Mesendoderm (in vitro differentiated cells): ENCODE data around the gene SOX18.
"Not testable (repeated sequence)": the region's sequence is repeated elsewhere in the genome, so short reads cannot be mapped to it uniquely, and the experiment has no call there.

ENCODE experiments used
- DNase-seq: peaks from one replicate; pipeline ENCODE4 v3.0.0; 2013
- H2AK5ac ChIP-seq: 2 replicates; pipeline ENCODE4 v1.6.1; 2013; ENCODE audit warnings: low read length, inconsistent platforms
- H2BK120ac ChIP-seq: 2 replicates; pipeline ENCODE4 v1.6.1; 2013; ENCODE audit warnings: low read depth, mild to moderate bottlenecking, low read length, moderate library complexity, mixed read lengths
- H2BK15ac ChIP-seq: replicated peaks from 2 replicates; pipeline ENCODE4 v1.6.1; 2013; ENCODE audit warnings: low read depth, mild to moderate bottlenecking, moderate library complexity
- H2BK5ac ChIP-seq: 2 replicates; pipeline ENCODE4 v1.6.1; 2013; ENCODE audit warnings: low read length, inconsistent platforms
- H3K18ac ChIP-seq: 2 replicates; pipeline ENCODE4 v1.6.1; 2013; ENCODE audit warnings: mild to moderate bottlenecking, low read length, mixed read lengths
- H3K23ac ChIP-seq: one replicate; pipeline ENCODE4 v1.6.1; 2013; ENCODE audit warnings: low read length
- H3K27ac ChIP-seq: 2 replicates; pipeline ENCODE4 v1.5.1; 2013; ENCODE audit warnings: low read depth, mild to moderate bottlenecking, inconsistent platforms, low read length, moderate library complexity
- H3K27me3 ChIP-seq: 2 replicates; pipeline ENCODE4 v1.6.1; 2013; ENCODE audit warnings: low read length, control low read depth, mild to moderate bottlenecking, inconsistent platforms; ENCODE audit not compliant: insufficient read depth, poor library complexity
- H3K36me3 ChIP-seq: 2 replicates; pipeline ENCODE4 v1.6.1; 2013; ENCODE audit warnings: low read length, inconsistent platforms; ENCODE audit not compliant: control insufficient read depth, insufficient read depth
- H3K4ac ChIP-seq: one replicate; pipeline ENCODE4 v1.6.1; 2013; ENCODE audit warnings: low read depth, mild to moderate bottlenecking, low read length, moderate library complexity
- H3K4me1 ChIP-seq: 2 replicates; pipeline ENCODE4 v1.6.1; 2013; ENCODE audit warnings: low read depth, low read length, inconsistent platforms; ENCODE audit not compliant: control insufficient read depth
- H3K4me2 ChIP-seq: 2 replicates; pipeline ENCODE4 v1.6.1; 2013; ENCODE audit warnings: low read length
- H3K4me3 ChIP-seq: 2 replicates; pipeline ENCODE4 v1.5.1; 2013; ENCODE audit warnings: mild to moderate bottlenecking, low read length
- H3K56ac ChIP-seq: one replicate; pipeline ENCODE4 v1.6.1; 2013; ENCODE audit warnings: low read length
- H3K79me1 ChIP-seq: 2 replicates; pipeline ENCODE4 v1.6.1; 2013; ENCODE audit warnings: low read length, inconsistent platforms
- H3K79me2 ChIP-seq: 2 replicates; pipeline ENCODE4 v1.6.1; 2013; ENCODE audit warnings: mild to moderate bottlenecking, low read length; ENCODE audit not compliant: control insufficient read depth, insufficient read depth
- H3K9ac ChIP-seq: 2 replicates; pipeline ENCODE4 v1.6.1; 2013; ENCODE audit warnings: low read length, inconsistent platforms
- H4K5ac ChIP-seq: one replicate; pipeline ENCODE4 v1.6.1; 2013; ENCODE audit warnings: low read length
- H4K8ac ChIP-seq: one replicate; pipeline ENCODE4 v1.6.1; 2013; ENCODE audit warnings: low read depth, mild to moderate bottlenecking, control low read depth, low read length, moderate library complexity
- WGBS: extraction: QIAGEN DNeasy Blood & Tissue Kit; methylation state at CpG from one replicate; pipeline ENCODE4 v1.1.7; 2013; ENCODE audit warnings: low lambda C conversion rate, missing lambda C conversion rate; ENCODE audit not compliant: insufficient coverage; ENCODE audit errors: extremely low coverage; 5-methylcytosine and 5-hydroxymethylcytosine counted together

The SOX18 gene

DNA sequence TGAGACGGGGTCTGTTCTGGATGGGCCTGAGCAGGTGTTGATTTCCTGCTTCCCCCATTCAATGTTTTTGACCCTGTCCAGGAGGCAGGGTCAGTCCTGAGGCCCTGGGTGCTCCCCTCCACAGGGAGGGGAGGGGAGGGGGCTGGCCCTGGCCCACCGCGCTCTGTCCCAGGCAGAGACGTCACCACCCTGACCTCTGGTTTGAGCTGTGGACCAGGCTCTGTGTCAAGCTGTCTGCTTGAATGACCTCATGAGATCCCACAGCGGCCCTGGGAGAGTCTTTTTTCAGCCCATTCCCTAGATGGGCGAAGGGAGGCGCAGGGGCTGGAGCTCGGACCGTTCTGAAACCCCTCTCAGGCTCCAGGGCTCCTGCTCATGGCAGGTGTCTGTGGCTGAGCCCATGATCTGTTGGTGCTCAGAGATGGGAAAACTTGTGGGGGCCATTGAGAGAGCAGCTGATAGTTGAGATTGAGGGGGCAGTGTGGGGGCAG lies 43.6 kb upstream of the SOX18 start:
- Histone ChIP-seq H3K9ac (no peak overlapping the region), H3K23ac (no peak overlapping the region), H3K4ac (no peak overlapping the region), H3K27me3 (no peaks in the 10 kb centered on the region), H3K79me2 (no peaks in the 10 kb centered on the region), H3K18ac (no peak overlapping the region), H3K27ac (no peak overlapping the region), H2BK120ac (no peak overlapping the region), H3K56ac (no peak overlapping the region), H2BK5ac (no peak overlapping the region), H2BK15ac (no peak overlapping the region), H2AK5ac (no peak overlapping the region), H3K4me2 (no peak overlapping the region), H4K5ac (no peak overlapping the region), H3K79me1 (no peaks in the 10 kb centered on the region), H3K4me1 (no peaks in the 10 kb centered on the region), H4K8ac (no peak overlapping the region), H3K36me3 (no peaks in the 10 kb centered on the region), H3K4me3 (no peak overlapping the region)
- DNase-seq = peak; percentile 33
- no CpG with 5 or more reads among the region's 9 CpGs for WGBS

DNA sequence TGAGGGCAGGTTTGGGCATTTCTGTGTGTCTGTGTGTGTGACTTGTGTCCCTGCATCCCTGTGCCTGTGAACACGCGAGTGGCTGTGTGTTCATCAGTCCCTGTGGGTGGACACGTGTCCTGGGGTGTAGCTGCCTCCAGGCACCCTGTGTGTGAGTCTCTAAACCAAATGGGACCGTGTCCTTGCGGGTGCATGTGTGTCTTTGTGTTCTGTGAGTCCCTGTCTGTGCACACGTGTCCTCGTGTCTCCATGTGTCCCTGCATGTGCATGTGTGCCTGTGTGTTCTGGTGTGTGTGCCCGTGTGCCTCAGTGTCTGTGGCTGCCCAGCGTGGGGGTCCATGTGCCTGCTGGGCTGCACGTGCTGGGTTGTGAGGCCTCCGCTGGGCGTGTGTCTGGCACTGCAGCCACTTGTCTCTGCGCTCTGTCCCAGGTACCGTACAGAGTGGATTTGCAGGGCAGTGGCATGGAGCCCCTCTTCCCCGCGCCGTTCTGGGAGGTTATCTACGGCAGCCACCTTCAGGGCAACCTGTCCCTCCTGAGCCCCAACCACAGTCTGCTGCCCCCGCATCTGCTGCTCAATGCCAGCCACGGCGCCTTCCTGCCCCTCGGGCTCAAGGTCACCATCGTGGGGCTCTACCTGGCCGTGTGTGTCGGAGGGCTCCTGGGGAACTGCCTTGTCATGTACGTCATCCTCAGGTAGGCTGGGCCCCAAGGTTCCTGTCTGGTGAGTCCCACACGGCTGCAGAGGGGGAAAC lies 43.0 kb upstream of the SOX18 start:
- no peak overlapping the region for H2BK5ac ChIP-seq
- H4K8ac ChIP-seq = no peak overlapping the region
- H3K4me1 ChIP-seq = no peaks in the 10 kb centered on the region
- no peak overlapping the region for H3K4me3 ChIP-seq
- no peak overlapping the region for H3K4me2 ChIP-seq
- no peak for DNase-seq
- no peak overlapping the region for H2AK5ac ChIP-seq
- no peaks in the 10 kb centered on the region for H3K79me2 ChIP-seq
- no peak overlapping the region for H2BK120ac ChIP-seq
- no peak overlapping the region for H4K5ac ChIP-seq
- peak overlapping the region; percentile 66 for H3K23ac ChIP-seq
- no peaks in the 10 kb centered on the region for H3K36me3 ChIP-seq
- no peaks in the 10 kb centered on the region for H3K27me3 ChIP-seq
- H3K79me1 ChIP-seq = no peaks in the 10 kb centered on the region
- no peak overlapping the region for H3K56ac ChIP-seq
- no peak overlapping the region for H3K27ac ChIP-seq
- no peak overlapping the region for H3K9ac ChIP-seq
- H3K4ac ChIP-seq = no peak overlapping the region
- H2BK15ac ChIP-seq = no peak overlapping the region
- no peak overlapping the region for H3K18ac ChIP-seq
- WGBS = no CpG with 5 or more reads among the region's 27 CpGs

DNA sequence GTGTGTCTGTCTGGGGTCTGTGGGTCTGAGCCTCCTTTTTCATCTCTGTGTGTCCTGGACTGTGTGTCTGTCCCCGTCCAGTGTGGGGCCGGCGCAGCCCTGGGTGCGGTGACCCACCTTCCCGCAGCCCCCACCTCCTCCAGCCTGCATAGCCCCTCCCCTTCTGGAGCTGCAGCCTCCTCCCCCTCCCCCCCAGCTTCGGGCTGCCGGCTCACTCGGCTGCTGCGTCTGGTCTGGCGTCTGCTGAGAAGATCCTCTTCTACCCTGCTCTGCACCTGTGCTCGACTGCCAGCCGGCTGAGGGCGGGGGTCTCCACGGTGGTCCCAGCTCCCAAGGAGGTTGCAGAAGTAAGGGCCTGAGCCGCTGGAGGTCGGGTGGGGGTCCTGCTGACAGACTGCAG lies 42.3 kb upstream of the SOX18 start:
- no peaks in the 10 kb centered on the region for H3K4me1 ChIP-seq
- no peak overlapping the region for H2BK15ac ChIP-seq
- WGBS = no CpG with 5 or more reads among the region's 16 CpGs
- no peaks in the 10 kb centered on the region for H3K36me3 ChIP-seq
- no peak for DNase-seq
- no peak overlapping the region for H3K4me2 ChIP-seq
- no peaks in the 10 kb centered on the region for H3K79me2 ChIP-seq
- H4K8ac ChIP-seq = no peak overlapping the region
- no peak overlapping the region for H3K4ac ChIP-seq
- H3K18ac ChIP-seq = no peak overlapping the region
- no peak overlapping the region for H3K23ac ChIP-seq
- no peak overlapping the region for H3K56ac ChIP-seq
- H3K79me1 ChIP-seq = no peaks in the 10 kb centered on the region
- H3K27me3 ChIP-seq = no peaks in the 10 kb centered on the region
- no peak overlapping the region for H2AK5ac ChIP-seq
- no peak overlapping the region for H3K27ac ChIP-seq
- H4K5ac ChIP-seq = no peak overlapping the region
- no peak overlapping the region for H3K9ac ChIP-seq
- H2BK120ac ChIP-seq = no peak overlapping the region
- no peak overlapping the region for H3K4me3 ChIP-seq
- H2BK5ac ChIP-seq = no peak overlapping the region

DNA sequence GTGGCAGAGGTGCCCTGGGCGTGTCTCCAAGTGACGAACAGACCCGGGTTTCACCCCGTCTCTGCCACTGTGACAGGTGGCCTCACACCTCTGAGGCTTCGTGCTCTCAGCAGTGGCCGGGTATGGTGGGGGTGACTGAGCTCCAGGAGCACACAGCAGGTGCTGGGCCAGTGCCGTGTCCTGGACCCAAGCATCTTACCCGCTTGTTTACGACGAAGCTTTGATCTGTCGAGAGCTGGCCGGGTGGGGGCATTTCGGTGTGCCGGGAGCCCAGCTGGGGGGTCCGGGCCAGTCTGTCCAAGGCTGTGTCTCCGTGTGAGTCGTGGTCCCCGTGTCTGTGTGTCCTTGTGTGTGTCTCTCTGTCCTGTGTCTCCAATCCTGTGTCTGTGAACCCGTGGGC lies 41.9 kb upstream of the SOX18 start:
- Histone ChIP-seq H2BK15ac (no peak overlapping the region), H3K4me3 (no peak overlapping the region), H3K23ac (no peak overlapping the region), H2BK5ac (no peak overlapping the region), H3K79me1 (no peaks in the 10 kb centered on the region), H3K4me1 (no peaks in the 10 kb centered on the region), H3K27ac (no peak overlapping the region), H4K8ac (no peak overlapping the region), H3K27me3 (no peaks in the 10 kb centered on the region), H3K18ac (no peak overlapping the region), H3K79me2 (no peaks in the 10 kb centered on the region), H3K9ac (no peak overlapping the region), H2AK5ac (no peak overlapping the region), H2BK120ac (no peak overlapping the region), H3K56ac (no peak overlapping the region), H3K4me2 (no peak overlapping the region), H4K5ac (no peak overlapping the region), H3K36me3 (no peaks in the 10 kb centered on the region), H3K4ac (no peak overlapping the region)
- WGBS = no CpG with 5 or more reads among the region's 19 CpGs
- no peak for DNase-seq

DNA sequence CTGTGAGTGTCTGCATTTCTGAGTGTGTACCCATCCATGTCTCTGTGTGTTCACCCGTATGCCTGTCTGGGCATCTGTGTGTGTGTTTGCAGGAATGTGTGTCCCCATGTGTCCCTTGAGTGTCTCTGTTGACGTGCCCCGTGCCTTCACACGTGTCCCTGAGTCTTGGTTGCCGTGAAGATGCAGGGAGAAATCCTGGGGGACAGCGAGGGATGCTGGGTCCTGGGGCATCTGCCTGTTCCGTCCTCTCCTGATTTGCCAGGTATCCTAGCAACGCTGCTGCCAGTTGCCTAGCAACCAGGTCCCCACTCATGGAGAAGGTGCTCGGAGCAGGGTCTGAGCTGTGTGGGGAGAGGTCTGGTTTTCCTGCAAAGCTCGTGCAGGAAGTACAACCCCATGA lies 40.7 kb upstream of the SOX18 start:
- Histone ChIP-seq H2BK15ac (no peak overlapping the region), H3K4ac (no peak overlapping the region), H3K27me3 (peaks cover 4% of the 10 kb centered on the region), H2BK5ac (no peak overlapping the region), H3K9ac (no peak overlapping the region), H2AK5ac (no peak overlapping the region), H3K23ac (no peak overlapping the region), H3K4me1 (no peaks in the 10 kb centered on the region), H2BK120ac (no peak overlapping the region), H3K27ac (no peak overlapping the region), H4K5ac (no peak overlapping the region), H3K4me3 (no peak overlapping the region), H3K79me2 (no peaks in the 10 kb centered on the region), H3K18ac (no peak overlapping the region), H4K8ac (no peak overlapping the region), H3K4me2 (no peak overlapping the region), H3K79me1 (no peaks in the 10 kb centered on the region), H3K56ac (no peak overlapping the region), H3K36me3 (no peaks in the 10 kb centered on the region)
- no CpG with 5 or more reads among the region's 10 CpGs for WGBS
- peak; percentile 54 for DNase-seq

DNA sequence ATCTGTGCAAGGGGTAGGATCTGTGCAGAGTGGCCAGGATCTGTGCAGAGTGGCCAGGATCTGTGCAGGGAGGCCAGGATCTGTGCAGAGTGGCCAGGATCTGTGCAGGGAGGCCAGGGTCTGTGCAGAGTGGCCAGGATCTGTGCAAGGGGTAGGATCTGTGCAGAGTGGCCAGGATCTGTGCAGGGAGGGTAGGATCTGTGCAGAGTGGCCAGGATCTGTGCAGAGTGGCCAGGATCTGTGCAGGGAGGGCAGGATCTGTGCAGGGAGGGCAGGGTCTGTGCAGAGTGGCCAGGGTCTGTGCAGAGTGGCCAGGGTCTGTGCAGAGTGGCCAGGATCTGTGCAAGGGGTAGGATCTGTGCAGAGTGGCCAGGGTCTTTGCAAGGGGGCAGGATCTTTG lies 39.1 kb upstream of the SOX18 start:
- H2BK5ac ChIP-seq, H3K4me2 ChIP-seq: not testable (repeated sequence)
- H3K27me3 ChIP-seq = peaks cover 19% of the 10 kb centered on the region

More for the DNA sequence above, 39.1 kb upstream of the SOX18 start:
- not testable (repeated sequence) for H3K9ac ChIP-seq, H4K8ac ChIP-seq, H4K5ac ChIP-seq, H3K79me2 ChIP-seq, H2AK5ac ChIP-seq, H3K4ac ChIP-seq, H3K23ac ChIP-seq, H3K18ac ChIP-seq, H2BK120ac ChIP-seq, DNase-seq, H3K27ac ChIP-seq, H3K36me3 ChIP-seq, H3K4me3 ChIP-seq, H2BK15ac ChIP-seq, H3K4me1 ChIP-seq, H3K79me1 ChIP-seq
- H3K56ac ChIP-seq = peak overlapping the region; percentile 25
